ENCODE results near the gene DLG4.

- TF ChIP-seq CTCF (tag by site-specific recombination; IDR thresholded peaks at IDR 0.05) (no peak), PRDM1 (tag by site-specific recombination; IDR thresholded peaks at IDR 0.05) (no peak), PRDM4 (tag by site-specific recombination; IDR thresholded peaks at IDR 0.05) (no peak), ZNF2 (tag by site-specific recombination; IDR thresholded peaks at IDR 0.05) (no peak), ZNF514 (tag by site-specific recombination; IDR thresholded peaks at IDR 0.05) (no peak), SP2 (tag by site-specific recombination; IDR thresholded peaks at IDR 0.05) (no peak), ZNF501 (tag by site-specific recombination; IDR thresholded peaks at IDR 0.05) (no peak), MZF1 (tag by site-specific recombination; IDR thresholded peaks at IDR 0.05; ENCODE audit: borderline replicate concordance) (no peak), ZNF791 (tag by site-specific recombination; IDR thresholded peaks at IDR 0.05) (no peak), ZNF274 (IDR thresholded peaks at IDR 0.05; ENCODE audit: low read length) (no peak), ZNF274 (tag by site-specific recombination; IDR thresholded peaks at IDR 0.05; ENCODE audit: borderline replicate concordance) (no peak), GLI4 (tag by site-specific recombination; IDR thresholded peaks at IDR 0.05) (no peak)
These were observed 2.7 kb upstream of the DLG4 start for GRCh38 chr17:7222093-7222971.

Measured in HEK293 (cell line).